Measurements from ENCODE around the gene ENPP6. TPM values are rescaled to one million over a fixed set of nuclear protein-coding genes. Genes with fewer than 3 reads are reported as not detected.

The ENPP6 gene
- polyA plus RNA-seq, 1 of the 3 experiments (the other 2 are of a cell fraction): not detected

DNA sequence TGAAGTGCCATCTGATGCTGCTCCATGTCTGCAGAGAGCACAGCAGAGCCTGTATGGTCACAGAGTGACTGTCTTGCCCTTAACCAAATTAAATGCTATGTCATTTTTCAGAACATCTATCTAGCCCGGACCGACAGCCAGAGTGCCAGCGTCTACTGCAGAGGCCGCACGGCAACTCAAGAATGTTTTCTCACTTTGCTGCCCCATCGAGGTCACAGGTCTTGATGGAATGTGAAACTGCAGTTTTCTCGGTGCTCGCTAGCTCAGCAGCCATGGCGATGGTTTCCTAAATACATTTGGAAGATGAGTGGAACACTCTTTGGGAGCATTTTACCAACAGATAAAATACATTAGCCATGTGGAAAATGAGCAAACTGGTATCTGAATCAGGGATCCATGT is 125.7 kb downstream of the ENPP6 start:
- Histone ChIP-seq H3K27me3 (ENCODE audit: insufficient read depth) (no peaks in the 10 kb centered on the region), H4K20me1 (ENCODE audit: insufficient read depth) (no peaks in the 10 kb centered on the region), H3K9me3 (no peaks in the 10 kb centered on the region), H3K4me1 (ENCODE audit: control insufficient read depth in 1 of 2, insufficient read depth in 2 of 2, low read depth in 1 of 2, low read length in 1 of 2) (peaks cover 0 to 35% of the 10 kb centered on the region in 2 experiments; a peak in 2 of 4 replicates), H3K9me2 (no peaks in the 10 kb centered on the region), H3K4me2 (no peak overlapping the region), H3K4me3 (ENCODE audit: low read depth in 2 of 2, low read length in 1 of 2) (no peak overlapping the region), H3K9ac (no peak overlapping the region), H3F3A (replicated peaks; ENCODE audit: insufficient read depth) (no peaks in the 10 kb centered on the region), H2AFZ (ENCODE audit: low read depth) (no peak overlapping the region), H3K27ac (ENCODE audit: low read depth in 2 of 2, low read length in 1 of 2) (no peak overlapping the region; a peak in 1 of 4 replicates), H3K36me3 (replicated peaks in 1 of 2; ENCODE audit: control insufficient read depth in 1 of 2, insufficient read depth in 2 of 2, low read length in 1 of 2) (no peaks in the 10 kb centered on the region), H3K79me2 (ENCODE audit: insufficient read depth) (no peaks in the 10 kb centered on the region)
- no peak for DNase-seq
- ChIA-PET CTCF (interaction anchor here (1.1 to 2.0 kb wide), 4 partner anchors 8 to 251 kb away, joined by 4 to 16 read pairs (median 6); no protein-coding TSS in a partner anchor), POLR2A (no interaction called here)
- WGBS (ENCODE audit: low lambda C conversion rate): 90% methylated on average over 2 of the region's 9 CpGs
- TF ChIP-seq TCF12 (IDR thresholded peaks at IDR 0.05) (no peak), REST (IDR thresholded peaks at IDR 0.05; ENCODE audit: low read depth, low read length) (no peak), MXI1 (IDR thresholded peaks at IDR 0.05; ENCODE audit: low read depth, low read length) (no peak), FOXM1 (IDR thresholded peaks at IDR 0.05; ENCODE audit: low read depth) (no peak), MEF2A (IDR thresholded peaks at IDR 0.05; ENCODE audit: borderline replicate concordance, low read depth) (no peak)
- TF ChIP-seq, protein P1, sequence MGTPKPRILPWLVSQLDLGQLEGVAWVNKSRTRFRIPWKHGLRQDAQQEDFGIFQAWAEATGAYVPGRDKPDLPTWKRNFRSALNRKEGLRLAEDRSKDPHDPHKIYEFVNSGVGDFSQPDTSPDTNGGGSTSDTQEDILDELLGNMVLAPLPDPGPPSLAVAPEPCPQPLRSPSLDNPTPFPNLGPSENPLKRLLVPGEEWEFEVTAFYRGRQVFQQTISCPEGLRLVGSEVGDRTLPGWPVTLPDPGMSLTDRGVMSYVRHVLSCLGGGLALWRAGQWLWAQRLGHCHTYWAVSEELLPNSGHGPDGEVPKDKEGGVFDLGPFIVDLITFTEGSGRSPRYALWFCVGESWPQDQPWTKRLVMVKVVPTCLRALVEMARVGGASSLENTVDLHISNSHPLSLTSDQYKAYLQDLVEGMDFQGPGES (IDR thresholded peaks at IDR 0.05; ENCODE audit: low read depth, low read length): no peak
- TF ChIP-seq, protein P2, sequence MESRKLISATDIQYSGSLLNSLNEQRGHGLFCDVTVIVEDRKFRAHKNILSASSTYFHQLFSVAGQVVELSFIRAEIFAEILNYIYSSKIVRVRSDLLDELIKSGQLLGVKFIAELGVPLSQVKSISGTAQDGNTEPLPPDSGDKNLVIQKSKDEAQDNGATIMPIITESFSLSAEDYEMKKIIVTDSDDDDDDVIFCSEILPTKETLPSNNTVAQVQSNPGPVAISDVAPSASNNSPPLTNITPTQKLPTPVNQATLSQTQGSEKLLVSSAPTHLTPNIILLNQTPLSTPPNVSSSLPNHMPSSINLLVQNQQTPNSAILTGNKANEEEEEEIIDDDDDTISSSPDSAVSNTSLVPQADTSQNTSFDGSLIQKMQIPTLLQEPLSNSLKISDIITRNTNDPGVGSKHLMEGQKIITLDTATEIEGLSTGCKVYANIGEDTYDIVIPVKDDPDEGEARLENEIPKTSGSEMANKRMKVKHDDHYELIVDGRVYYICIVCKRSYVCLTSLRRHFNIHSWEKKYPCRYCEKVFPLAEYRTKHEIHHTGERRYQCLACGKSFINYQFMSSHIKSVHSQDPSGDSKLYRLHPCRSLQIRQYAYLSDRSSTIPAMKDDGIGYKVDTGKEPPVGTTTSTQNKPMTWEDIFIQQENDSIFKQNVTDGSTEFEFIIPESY (IDR thresholded peaks at IDR 0.05; ENCODE audit: borderline replicate concordance, low read depth): no peak

- POLR2A ChIA-PET: no interaction called here
- TF ChIP-seq, protein P3, sequence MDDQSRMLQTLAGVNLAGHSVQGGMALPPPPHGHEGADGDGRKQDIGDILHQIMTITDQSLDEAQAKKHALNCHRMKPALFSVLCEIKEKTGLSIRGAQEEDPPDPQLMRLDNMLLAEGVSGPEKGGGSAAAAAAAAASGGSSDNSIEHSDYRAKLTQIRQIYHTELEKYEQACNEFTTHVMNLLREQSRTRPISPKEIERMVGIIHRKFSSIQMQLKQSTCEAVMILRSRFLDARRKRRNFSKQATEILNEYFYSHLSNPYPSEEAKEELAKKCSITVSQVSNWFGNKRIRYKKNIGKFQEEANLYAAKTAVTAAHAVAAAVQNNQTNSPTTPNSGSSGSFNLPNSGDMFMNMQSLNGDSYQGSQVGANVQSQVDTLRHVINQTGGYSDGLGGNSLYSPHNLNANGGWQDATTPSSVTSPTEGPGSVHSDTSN (IDR thresholded peaks at IDR 0.05): no peak
- TF ChIP-seq CHD2 (IDR thresholded peaks at IDR 0.05; ENCODE audit: low read length, partially characterized antibody) (no peak), TEAD4 (IDR thresholded peaks at IDR 0.05; ENCODE audit: borderline replicate concordance, insufficient read depth) (no peak), SMC3 (IDR thresholded peaks at IDR 0.05; ENCODE audit: low read depth, low read length) (no peak), GATA2 (CRISPR knock-in tag; IDR thresholded peaks at IDR 0.05) (no peak), JUND (IDR thresholded peaks at IDR 0.05) (no peak), FOXM1 (IDR thresholded peaks at IDR 0.05; ENCODE audit: low read depth) (no peak), RCOR1 (IDR thresholded peaks at IDR 0.05; ENCODE audit: low read length) (no peak)
- TF ChIP-seq, protein P4, sequence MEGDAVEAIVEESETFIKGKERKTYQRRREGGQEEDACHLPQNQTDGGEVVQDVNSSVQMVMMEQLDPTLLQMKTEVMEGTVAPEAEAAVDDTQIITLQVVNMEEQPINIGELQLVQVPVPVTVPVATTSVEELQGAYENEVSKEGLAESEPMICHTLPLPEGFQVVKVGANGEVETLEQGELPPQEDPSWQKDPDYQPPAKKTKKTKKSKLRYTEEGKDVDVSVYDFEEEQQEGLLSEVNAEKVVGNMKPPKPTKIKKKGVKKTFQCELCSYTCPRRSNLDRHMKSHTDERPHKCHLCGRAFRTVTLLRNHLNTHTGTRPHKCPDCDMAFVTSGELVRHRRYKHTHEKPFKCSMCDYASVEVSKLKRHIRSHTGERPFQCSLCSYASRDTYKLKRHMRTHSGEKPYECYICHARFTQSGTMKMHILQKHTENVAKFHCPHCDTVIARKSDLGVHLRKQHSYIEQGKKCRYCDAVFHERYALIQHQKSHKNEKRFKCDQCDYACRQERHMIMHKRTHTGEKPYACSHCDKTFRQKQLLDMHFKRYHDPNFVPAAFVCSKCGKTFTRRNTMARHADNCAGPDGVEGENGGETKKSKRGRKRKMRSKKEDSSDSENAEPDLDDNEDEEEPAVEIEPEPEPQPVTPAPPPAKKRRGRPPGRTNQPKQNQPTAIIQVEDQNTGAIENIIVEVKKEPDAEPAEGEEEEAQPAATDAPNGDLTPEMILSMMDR (IDR thresholded peaks at IDR 0.05): no peak
- TF ChIP-seq, protein P5, sequence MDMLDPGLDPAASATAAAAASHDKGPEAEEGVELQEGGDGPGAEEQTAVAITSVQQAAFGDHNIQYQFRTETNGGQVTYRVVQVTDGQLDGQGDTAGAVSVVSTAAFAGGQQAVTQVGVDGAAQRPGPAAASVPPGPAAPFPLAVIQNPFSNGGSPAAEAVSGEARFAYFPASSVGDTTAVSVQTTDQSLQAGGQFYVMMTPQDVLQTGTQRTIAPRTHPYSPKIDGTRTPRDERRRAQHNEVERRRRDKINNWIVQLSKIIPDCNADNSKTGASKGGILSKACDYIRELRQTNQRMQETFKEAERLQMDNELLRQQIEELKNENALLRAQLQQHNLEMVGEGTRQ (IDR thresholded peaks at IDR 0.05; ENCODE audit: borderline replicate concordance, low read depth, low read length): no peak
- Histone ChIP-seq H2AFZ (ENCODE audit: low read depth) (no peak overlapping the region), H3K9ac (no peak overlapping the region), H3K4me2 (no peak overlapping the region), H3K9me3 (no peaks in the 10 kb centered on the region), H3K36me3 (replicated peaks in 1 of 2; ENCODE audit: control insufficient read depth in 1 of 2, insufficient read depth in 2 of 2, low read length in 1 of 2) (no peaks in the 10 kb centered on the region), H4K20me1 (ENCODE audit: insufficient read depth) (no peaks in the 10 kb centered on the region), H3K27ac (ENCODE audit: low read depth in 2 of 2, low read length in 1 of 2) (no peak overlapping the region), H3K9me2 (no peaks in the 10 kb centered on the region), H3K79me2 (ENCODE audit: insufficient read depth) (no peaks in the 10 kb centered on the region), H3F3A (replicated peaks; ENCODE audit: insufficient read depth) (no peaks in the 10 kb centered on the region), H3K27me3 (ENCODE audit: insufficient read depth) (no peaks in the 10 kb centered on the region), H3K4me3 (ENCODE audit: low read depth in 2 of 2, low read length in 1 of 2) (no peak overlapping the region; a peak in 1 of 4 replicates), H3K4me1 (ENCODE audit: control insufficient read depth in 1 of 2, insufficient read depth in 2 of 2, low read depth in 1 of 2, low read length in 1 of 2) (peaks cover 0 to 24% of the 10 kb centered on the region in 2 experiments; a peak in 2 of 4 replicates)
- WGBS (ENCODE audit: low lambda C conversion rate): 24% methylated on average over 3 of the region's 3 CpGs
- DNase-seq: no peak
- CTCF ChIA-PET: interaction anchor here (0.6 to 2.0 kb wide), 5 partner anchors 10 to 250 kb away, joined by 3 to 16 read pairs (median 5); no protein-coding TSS in a partner anchor
Observed at GRCh38 chr4:184090571-184090970, 127.1 kb downstream of the ENPP6 start.

Data from SK-N-SH (cell line).